ENCODE measurements around the gene SLC9A3.

Gene SLC9A3

DNA sequence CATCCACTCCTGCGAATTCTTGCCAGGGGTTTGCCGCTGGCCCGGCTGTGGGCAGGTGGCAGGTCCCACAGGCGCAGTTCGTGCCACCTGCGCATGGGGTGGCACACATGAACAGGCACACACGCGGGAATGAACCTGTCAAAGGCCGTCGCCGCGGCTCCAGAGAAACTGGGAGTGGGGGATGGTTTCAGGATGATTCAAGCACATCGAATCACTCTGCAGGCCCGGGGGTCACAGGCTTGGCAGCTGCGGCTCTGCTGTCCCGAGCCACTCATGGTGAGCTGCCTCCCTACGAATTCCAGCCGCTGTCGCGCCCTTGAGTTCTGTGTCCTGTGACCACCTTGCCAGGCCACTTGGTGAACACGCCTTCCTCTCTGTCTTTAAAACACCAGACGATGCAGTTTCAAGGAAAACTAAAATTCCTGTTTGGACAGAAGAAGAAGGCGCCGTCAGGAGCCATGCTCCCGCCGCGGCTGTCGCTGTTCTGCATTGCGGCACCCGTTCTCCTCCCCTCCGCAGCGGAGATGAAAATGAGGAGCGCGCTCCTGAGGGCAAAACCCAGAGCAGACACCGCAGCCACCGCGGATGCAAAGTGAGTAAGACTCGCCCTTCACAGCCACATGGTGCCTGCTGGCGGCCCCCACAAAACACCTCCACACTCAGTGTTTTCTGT is 96.7 kb downstream of the SLC9A3 start:
- no peak for DNase-seq

DNA sequence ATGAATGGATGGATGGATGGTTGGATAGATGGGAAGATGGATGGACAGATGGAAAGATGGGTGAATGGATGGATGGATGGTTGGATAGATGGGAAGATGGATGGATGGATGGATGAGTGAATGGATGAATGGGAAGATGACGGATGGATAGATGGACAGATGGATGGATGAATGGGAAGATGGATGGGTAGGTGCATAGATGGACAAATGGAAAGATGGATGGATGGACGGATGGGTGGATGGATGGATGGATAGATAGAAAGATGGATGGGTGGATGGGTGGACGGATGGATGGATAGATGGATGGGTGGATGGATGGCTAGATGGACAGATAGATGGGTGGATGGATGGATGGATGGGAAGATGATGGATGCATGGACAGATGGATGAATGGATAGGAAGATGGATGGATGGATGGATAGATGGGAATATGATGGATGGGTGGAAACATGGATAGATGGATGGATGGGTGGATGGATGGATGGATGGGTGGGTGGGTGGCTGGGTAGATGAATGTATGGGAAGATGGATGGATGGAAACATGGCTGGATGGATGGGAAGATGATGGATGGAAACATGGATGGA is 97.8 kb downstream of the SLC9A3 start:
- no peak for DNase-seq

DNA sequence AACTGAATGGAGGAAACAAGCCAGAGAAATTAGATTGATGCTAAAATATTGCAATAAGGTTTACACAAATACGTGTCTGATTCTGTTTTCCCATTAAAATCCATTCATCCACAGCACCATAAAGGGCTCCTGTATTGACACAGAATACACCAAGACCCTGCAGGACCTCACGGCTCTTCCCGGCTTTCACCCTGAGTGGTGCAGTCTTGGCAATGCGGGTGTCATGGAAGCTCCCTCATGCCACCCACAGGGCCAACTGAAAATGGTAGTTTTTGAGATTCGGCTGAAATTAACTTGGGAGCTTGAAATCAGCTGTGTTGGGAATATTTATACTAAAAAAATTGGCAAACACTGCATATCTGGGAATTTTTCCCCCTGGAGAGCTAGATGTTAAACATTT is 98.5 kb downstream of the SLC9A3 start:
- peak; percentile 37 to 44 for DNase-seq

DNA sequence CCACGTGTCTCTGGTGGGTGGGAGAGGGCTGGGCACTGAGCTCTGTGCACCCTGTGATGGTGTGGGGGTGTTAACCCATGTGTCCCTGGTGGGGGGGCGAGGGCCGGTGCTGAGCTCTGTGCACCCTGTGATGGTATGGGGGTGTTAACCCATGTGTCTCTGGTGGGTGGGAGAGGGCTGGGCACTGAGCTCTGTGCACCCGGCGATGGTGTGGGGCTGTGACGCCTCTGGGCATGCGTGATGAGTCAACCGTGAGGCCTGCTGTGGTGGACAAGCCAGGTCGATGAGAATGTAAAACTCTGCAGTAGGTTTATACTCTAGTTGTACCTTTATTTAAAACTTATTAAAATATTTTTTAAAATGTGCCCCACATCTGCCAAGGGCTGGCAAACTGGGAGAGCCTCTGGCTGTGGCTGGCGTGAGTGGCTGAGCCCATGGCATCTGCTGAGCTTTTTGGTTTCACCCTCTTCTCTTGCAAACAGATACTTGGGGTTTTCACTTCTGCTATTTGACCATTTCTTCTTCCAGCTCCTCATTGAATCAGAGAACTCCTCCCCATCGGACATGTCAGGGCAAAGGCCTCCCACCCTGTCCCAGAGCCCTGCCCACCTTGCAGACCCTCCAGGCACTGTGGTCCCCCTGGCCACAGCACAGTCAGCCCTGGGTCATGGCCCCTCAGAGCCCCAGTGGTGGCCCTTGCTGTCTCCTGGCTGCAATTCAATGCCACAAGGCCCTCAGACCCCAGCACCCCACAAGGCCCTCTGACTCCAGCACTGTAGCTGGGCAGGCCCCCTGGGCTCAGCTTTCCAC is 99.7 kb downstream of the SLC9A3 start:
- DNase-seq = peak; percentile 61 to 90

DNA sequence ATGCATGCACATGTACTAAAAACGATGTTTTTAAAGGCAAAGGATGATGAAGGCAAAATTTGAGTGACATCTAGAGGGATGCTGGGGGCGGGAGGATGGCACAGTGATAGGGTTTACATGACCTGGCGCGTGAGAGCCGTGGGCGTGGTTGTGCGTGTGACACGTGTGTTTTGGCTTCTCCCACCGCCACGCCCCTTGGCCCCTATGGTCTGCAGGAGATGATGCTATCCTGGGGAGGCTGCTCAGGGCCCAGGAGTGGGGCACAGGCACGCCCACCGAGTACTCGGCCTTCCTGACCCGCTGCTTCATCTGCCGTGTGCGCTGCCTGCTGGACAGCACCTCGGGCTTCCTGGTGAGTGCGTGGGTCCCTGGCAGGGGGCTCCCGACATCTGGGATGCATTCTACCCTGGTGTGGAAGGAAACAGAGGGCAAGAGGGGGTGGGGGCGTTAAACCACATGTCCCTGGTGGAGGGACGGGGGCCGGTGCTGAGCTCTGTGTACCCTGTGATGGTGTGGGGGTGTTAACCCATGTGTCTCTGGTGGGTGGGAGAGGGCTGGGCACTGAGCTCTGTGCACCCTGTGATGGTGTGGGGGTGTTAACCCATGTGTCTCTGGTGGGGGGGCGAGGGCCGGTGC is 100.5 kb downstream of the SLC9A3 start:
- DNase-seq = peak in 1 of 2 donors; percentile 57

DNA sequence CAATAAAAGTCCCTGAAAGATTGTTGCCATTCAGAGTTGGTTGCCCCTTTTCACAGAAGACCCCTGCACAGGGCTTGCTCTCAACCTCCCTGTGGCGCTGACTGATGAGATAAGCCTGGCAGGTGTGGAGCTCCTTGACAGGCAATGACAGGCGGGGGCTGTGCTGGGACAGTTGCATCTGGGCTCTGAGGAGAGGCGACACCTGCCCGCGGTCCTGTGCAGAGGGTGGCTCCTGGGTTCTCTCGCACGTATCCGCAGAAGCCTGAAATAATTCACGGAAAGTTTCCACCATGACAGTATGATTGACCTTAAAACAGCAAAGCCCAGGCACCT is 101.0 kb downstream of the SLC9A3 start:
- DNase-seq = no peak

DNA sequence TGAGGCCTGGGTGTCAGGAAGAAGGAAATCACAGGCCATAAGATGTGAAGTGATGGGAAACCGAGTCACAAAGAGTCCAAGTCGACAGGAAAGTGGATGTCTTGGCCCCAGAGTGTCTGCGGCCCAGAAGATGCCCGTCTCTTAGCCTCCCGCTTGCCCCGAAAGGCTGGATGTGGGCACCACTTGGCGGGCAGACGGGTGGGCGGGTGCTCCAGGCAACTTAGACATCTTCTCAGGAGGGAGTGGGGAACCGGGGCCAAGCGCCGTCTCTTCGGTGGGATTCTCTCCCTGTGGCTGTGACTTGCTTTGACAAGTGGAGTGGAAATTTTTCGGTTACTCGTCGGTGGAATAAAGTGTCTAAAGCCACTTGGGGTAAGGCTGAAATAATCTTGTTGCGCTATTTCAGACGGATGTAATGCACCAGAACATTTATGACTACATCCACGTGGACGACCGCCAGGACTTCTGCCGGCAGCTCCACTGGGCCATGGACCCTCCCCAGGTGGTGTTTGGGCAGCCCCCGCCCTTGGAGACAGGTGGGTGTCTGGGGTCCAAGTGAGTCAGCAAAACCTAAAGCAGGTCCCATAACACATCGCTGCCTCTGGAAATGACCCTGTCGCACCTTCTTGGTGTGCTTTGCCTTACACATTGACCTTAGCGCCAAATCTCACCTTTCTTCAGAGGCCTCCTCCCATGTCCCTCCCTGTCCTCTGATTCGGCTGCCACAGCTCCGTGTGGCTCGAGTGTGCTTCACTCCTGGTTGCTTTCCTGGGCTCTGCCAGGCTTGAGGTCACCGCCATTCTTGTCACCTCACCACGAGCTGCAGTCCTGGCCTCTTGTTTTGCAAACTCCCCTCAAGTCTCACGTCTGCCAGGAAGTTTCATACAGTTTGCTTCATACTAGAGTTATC is 101.7 kb downstream of the SLC9A3 start:
- no peak for DNase-seq

DNA sequence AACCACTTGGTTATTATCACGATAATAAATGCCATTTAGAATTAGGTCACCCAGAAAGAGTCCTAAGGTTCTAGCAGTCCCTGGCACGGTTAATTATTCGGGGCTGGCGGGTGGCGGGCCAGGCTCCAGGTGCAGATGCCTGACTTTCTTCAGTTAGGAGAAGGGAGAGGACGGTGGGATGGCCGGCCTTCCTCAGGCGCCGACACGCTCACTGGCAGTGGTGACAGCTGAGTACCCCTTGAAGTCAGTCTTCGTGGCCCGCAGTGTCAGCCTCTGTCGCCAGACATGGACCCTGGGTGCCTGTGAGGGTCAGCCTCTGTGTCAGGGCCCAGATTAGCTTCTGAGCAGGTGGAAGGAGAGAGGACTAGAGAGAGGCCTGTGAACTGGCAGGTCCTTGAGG is 102.3 kb downstream of the SLC9A3 start:
- no peak for DNase-seq

DNA sequence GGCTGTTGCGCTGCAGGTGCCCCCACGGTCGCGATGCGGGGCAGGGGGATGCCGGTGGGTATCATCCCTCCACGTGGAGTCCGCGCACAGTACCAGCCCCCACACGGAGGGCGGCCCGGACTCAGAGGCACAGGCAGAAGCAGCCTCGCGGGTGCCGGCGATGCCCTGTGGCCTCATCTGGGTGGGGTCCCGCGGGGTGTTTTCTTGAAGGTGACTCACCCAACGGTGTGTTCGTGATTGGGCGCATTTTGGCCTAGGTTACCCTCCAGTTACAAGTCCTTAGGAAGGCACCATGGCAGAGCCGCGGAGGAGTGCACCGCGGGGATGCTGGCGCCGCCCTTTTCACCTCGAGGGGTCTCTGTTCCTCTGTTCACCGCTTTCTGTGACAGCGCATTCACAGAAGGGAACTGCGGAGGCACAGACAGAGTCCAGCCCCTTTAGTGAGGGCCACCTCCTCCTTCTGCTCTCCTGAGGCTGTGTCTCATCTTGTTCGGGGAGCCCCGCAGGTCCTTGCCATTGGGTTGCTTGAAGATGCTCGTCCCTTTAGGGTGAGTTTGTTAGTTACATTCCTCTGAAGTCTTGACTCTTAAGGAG is 102.9 kb downstream of the SLC9A3 start:
- no peak for DNase-seq

DNA sequence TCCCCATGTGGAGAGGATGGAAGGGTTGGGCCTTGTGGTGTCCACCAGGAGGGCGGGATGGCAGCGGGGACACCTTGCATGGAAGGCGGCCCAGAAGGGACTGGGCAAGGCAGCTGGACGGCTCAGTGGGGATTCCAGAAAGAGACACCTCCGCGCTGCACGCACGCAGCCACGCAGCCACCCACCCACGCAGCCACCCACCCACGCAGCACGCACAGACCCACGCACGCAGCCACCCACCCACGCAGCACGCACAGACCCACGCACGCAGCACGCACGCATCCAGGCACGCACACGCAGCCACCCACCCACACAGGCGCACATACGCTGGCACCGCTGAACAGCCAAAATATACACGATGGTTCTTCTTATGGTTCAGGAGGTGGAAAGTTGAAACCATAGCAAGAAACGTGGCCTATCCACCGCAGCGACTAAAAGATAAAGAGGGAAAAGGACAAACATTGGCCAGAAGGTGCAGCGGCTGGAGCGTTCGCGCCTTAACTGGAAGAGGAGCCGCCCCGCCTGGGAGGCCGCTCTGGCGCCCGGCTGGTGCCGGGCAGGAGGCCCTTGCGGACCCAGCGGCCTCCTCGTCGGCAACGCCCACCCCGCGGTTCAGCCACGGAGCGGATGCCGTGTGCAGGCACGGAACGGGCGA is 103.5 kb downstream of the SLC9A3 start:
- DNase-seq = no peak
